ENCODE results near the gene LPO.
A peak's percentile ranks its signal among the peaks of the same experiment; 100 is the strongest.

The LPO gene

DNA sequence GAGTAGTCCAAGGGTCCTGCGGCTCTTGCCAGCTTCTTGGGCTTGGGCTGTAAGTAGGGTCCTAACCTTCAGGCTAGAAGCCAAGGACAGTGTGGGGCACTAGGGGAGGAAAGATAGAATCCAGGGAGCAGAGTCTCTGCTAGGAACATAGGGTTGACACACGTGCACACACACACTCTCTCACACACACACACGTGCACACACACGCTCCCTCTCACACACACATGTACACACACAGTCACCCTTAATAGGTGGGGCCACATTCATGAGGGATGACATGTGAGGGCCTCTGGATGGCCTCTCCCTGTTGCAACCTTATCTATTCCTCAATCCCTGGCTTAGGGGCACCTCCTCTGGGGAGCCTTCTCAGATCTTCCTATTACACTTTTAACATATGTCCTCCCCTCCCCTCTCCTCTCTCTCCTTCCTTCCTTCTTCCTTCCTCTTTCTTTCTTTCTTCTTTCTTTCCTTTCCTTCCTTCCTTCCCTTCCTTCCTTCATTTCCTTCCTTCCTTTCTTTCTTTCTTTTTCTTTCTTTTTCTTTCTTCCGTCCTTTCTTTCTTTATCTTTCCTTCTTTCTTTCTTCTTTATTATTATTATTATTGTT, 42.8 kb upstream of the LPO start:
- Mint-ChIP-seq H3K4me1 (no peaks in the 10 kb centered on the region), H3K9me3 (no peaks in the 10 kb centered on the region), H3K27me3 (ENCODE audit: low read depth) (peaks cover 33% of the 10 kb centered on the region), H3K27ac (no peak overlapping the region), H3K36me3 (ENCODE audit: low read depth) (no peaks in the 10 kb centered on the region), H3K4me3 (no peak overlapping the region)
- TF ChIP-seq, protein P1, sequence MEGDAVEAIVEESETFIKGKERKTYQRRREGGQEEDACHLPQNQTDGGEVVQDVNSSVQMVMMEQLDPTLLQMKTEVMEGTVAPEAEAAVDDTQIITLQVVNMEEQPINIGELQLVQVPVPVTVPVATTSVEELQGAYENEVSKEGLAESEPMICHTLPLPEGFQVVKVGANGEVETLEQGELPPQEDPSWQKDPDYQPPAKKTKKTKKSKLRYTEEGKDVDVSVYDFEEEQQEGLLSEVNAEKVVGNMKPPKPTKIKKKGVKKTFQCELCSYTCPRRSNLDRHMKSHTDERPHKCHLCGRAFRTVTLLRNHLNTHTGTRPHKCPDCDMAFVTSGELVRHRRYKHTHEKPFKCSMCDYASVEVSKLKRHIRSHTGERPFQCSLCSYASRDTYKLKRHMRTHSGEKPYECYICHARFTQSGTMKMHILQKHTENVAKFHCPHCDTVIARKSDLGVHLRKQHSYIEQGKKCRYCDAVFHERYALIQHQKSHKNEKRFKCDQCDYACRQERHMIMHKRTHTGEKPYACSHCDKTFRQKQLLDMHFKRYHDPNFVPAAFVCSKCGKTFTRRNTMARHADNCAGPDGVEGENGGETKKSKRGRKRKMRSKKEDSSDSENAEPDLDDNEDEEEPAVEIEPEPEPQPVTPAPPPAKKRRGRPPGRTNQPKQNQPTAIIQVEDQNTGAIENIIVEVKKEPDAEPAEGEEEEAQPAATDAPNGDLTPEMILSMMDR (IDR thresholded peaks at IDR 0.05; ENCODE audit: unreplicated experiment in 3 of 3), result no peak

DNA sequence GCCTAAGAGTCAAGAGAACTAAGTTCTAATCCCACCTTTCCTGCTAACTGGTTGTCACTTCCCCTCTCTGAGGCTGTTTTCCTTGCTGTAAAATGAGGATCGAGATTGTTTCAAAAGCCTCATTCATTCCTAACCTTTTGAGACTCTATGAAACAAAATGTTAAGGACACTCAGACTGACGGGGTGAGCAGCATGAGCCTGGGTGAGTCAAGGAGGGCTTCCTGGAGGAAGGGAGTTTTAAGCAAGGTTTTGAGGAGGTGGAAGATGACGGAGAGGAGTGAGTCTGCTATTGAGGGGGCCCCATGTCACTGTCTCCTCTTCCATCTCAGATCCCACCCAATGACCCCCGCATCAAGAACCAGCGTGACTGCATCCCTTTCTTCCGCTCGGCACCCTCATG, 41.8 kb upstream of the LPO start:
- TF ChIP-seq, protein P1 (IDR thresholded peaks at IDR 0.05; ENCODE audit: unreplicated experiment in 3 of 3), result no peak
- Mint-ChIP-seq H3K27me3 (ENCODE audit: low read depth) (peaks cover 25% of the 10 kb centered on the region), H3K9me3 (no peaks in the 10 kb centered on the region), H3K4me1 (no peaks in the 10 kb centered on the region), H3K27ac (no peak overlapping the region), H3K4me3 (no peak overlapping the region), H3K36me3 (ENCODE audit: low read depth) (no peaks in the 10 kb centered on the region)

GRCh38 chr17:58200024-58200633, 38.3 kb upstream of the LPO start:
- peaks cover 13% of the 10 kb centered on the region for H3K27me3 Mint-ChIP-seq (ENCODE audit: low read depth)
- H3K27ac Mint-ChIP-seq, result no peak overlapping the region
- TF ChIP-seq, protein P1 (IDR thresholded peaks at IDR 0.05; ENCODE audit: unreplicated experiment in 3 of 3), result peak in 2 of 3 experiments; percentile 28 to 42
- H3K4me3 Mint-ChIP-seq, result no peak overlapping the region
- no peaks in the 10 kb centered on the region for H3K9me3 Mint-ChIP-seq
- H3K4me1 Mint-ChIP-seq, result no peaks in the 10 kb centered on the region
- no peaks in the 10 kb centered on the region for H3K36me3 Mint-ChIP-seq (ENCODE audit: low read depth)

DNA sequence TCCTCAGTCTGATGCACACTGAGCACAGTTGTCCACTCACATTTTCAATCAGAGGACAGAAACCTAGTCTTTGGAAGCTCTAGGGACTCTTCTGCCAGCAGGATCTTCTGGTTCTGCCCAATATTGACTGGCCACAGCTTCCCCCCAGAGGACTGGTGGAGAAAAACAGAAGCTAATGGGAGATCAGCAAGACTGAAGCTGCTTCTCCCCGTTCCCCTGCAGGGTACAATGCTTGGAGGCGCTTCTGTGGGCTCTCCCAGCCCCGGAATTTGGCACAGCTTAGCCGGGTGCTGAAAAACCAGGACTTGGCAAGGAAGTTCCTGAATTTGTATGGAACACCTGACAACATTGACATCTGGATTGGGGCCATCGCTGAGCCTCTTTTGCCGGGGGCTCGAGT, 35.5 kb upstream of the LPO start:
- H3K9me3 Mint-ChIP-seq, result no peaks in the 10 kb centered on the region
- no peaks in the 10 kb centered on the region for H3K4me1 Mint-ChIP-seq
- no peak overlapping the region for H3K27ac Mint-ChIP-seq
- no peak overlapping the region for H3K4me3 Mint-ChIP-seq
- peaks cover 14% of the 10 kb centered on the region for H3K36me3 Mint-ChIP-seq (ENCODE audit: low read depth)
- H3K27me3 Mint-ChIP-seq (ENCODE audit: low read depth), result peaks cover 13% of the 10 kb centered on the region
- TF ChIP-seq, protein P1 (IDR thresholded peaks at IDR 0.05; ENCODE audit: unreplicated experiment in 3 of 3), result no peak

DNA sequence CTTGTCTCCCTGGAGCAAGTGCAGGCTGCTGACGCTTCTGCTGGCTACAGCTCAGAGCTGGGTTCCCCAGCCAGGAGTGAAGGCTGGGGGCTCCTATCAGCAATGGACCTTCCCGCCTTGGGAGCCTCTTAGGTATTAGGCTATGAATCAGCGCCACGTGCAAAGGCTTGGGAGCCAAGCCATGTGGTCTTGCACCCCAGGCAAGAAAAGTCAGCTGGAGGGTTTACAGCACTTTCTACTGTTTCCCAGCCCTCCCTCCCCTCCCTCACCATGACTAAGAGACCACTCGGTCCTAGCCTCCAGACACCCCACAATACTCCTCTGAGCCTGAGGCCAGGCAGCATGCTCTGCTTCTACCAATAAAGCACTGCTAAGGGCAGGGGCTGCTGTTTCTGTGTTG, 33.6 kb upstream of the LPO start:
- TF ChIP-seq, protein P1 (IDR thresholded peaks at IDR 0.05; ENCODE audit: unreplicated experiment in 3 of 3), result no peak
- Mint-ChIP-seq H3K27me3 (ENCODE audit: low read depth) (no peaks in the 10 kb centered on the region), H3K36me3 (ENCODE audit: low read depth) (peaks cover 29% of the 10 kb centered on the region), H3K27ac (no peak overlapping the region), H3K4me1 (no peaks in the 10 kb centered on the region), H3K9me3 (no peaks in the 10 kb centered on the region), H3K4me3 (no peak overlapping the region)

DNA sequence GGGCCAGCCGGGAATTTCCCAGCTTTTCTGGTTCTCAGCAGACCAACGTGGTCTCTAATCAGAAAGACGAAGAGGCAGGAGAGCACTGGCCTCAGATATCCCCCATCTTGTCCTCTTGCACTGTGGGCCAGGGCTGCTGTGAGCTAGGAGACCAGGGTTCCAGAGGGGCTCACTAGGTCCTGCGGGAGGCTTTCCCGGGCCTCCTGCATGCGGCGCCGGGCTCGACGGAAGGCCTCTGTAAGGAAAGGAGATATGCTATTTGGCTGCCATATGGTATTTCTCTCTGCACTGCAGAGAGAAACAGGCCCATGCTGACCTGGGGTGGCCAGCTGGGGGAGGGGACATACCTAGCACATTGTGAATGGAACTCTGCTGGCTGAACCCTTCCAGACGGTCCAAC, 32.4 kb upstream of the LPO start:
- Mint-ChIP-seq H3K4me1 (no peaks in the 10 kb centered on the region), H3K27me3 (ENCODE audit: low read depth) (no peaks in the 10 kb centered on the region), H3K27ac (no peak overlapping the region), H3K4me3 (no peak overlapping the region), H3K9me3 (no peaks in the 10 kb centered on the region), H3K36me3 (ENCODE audit: low read depth) (peaks cover 41% of the 10 kb centered on the region)
- TF ChIP-seq, protein P1 (IDR thresholded peaks at IDR 0.05; ENCODE audit: unreplicated experiment in 3 of 3), result no peak

Measured in nephron (organoid).